HG03342 (cell line): ENCODE data around the gene CELF4.
"Not testable (repeated sequence)": the region's sequence is repeated elsewhere in the genome, so short reads cannot be mapped to it uniquely, and the experiment has no call there.

Experiments
- ATAC-seq: cut with Tn5 transposase; IDR thresholded peaks from one replicate; pipeline ENCODE4 v1.9.1; 2021; ENCODE audit warnings: mild to moderate bottlenecking, moderate library complexity; ENCODE audit not compliant: unreplicated experiment

CELF4 gene

DNA sequence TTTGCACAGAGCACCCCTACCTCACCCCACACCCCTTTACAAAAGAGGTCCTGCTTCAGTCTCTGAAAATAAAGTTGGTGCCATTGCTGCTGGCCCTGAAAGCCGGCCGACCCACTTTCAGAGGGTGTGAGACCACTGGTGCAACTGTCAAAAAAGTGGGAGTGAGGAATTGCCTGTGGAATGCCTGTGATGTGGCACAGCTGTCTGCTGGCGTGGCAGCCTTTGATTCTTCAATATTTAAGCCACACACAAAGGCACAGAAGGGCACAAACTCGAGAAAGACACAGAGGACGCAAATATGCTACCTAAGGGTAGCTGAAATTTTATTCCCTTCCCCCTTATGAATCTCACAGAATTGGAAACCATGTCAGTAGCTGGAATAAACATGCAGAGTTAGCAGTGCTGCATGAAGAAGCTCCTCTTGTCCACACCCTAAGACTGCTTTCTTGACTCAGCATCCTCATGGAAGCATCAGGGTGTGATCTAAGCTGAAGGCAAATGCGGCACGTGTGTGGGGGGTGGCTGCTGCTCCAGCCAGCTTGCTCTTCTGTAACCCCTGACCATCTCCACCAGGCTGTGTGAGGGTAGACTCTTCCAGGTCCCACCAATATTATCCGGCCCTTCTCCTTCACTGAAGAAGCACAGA lies 92.3 kb downstream of the CELF4 start:
- ATAC-seq: no peak

DNA sequence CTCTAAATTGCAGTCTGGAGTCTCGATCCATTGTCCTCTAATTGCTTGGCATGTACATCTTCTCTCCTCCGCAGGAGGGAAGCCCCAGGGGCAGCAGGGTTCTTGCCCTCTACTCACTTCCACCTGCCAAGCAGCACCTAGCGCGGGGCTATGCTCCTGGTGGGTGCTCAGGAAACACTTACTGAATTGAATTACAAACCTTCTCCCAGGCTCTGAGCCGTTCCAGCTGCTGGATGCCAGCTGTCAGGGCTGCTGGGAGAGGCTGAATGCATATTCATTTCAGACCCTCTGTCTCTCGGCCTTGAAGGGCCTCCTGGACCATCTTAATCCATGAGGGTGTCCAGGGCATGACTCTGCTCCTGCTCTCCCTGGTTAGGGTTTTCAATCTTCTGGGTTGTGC lies 94.0 kb downstream of the CELF4 start:
- no peak for ATAC-seq

DNA sequence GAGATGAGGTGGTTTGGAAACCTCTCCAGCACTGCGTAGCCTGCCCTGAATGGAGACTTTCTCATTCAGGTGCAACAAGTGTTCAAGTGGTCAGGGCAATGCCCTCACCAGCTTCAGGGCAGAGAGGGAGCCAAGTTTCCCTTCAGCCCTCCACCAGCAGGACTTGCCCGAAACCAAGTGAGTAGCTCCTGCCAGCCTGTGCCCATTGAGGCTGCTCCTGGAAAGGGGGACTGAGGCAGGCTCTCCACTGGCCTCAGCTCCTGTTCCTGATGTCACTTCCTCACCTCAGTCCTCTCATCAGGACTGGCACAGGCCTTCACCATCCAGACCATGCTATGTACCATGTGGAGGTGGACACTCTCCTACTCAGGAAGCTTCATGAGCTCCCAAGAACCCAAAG lies 94.6 kb downstream of the CELF4 start:
- no peak for ATAC-seq

DNA sequence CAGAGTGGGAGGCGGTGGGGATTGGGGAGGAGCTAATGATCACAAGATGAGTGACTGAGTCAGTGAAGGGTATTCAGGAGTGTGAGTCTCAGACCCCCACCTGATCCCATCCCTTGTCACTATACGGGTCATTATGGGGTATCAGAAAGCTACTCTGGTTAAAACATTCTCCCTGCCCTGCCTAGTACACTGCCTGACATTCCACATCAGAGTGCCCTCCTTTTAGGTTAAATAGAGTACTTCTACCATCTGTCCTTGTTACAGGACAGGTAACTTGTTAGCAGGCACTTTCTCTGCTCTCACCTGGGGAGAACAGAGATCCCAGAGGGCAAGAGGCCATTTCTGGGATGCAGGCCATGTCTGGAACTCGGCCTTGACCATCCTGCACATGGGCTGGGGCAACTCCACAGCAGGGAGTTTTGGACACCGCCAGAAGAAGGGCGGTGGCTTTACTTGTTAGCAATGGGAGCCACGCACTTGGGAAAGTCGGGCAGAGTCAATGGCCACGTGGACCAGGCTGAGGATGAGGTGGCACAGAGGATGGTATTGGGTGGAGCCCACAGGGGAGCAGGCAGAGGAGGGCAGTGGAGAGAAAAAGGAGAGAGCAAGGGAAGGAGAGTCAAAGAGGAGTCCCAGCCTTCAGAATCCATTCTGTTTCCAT lies 98.5 kb downstream of the CELF4 start:
- no peak for ATAC-seq

DNA sequence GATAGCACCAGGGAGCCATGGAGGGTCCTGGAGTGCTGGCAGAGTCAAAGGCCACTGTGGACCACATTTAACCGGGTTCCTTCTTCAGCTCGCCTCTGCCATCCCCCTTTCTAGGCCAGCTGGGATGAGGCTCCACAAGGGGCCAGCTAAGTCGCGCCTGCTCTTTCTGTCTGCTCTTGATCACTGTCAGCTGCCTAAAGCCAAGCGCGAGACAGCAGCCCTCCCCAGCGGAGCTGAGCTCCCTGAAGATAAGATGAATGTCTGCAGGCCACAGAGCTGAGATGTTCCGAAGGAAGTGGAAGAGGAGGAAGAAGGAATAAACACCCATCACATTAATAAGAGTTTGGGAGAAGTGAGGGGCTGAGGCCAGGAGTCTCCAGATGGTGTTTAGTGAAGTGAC lies 99.6 kb downstream of the CELF4 start:
- ATAC-seq: no peak

DNA sequence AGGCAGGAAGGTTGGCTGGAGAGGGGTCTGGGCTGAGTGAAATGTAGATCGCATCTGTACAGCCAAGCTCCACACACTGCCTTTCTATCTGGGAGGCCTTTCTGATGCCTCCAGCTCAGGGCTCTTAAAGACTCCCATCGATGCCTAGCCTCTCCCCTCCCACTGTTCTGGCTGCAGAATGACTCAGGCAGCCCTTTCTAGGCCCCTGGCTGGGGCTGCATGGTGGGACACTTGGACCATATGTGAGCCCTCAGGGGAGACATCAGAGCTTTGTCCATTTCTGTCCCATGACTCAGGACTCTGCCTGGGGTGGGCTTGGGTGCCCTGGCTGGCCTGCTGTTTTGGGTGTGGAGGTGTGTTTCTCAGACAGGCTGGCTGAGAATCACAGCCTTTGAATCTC lies 101.3 kb downstream of the CELF4 start:
- ATAC-seq: no peak

DNA sequence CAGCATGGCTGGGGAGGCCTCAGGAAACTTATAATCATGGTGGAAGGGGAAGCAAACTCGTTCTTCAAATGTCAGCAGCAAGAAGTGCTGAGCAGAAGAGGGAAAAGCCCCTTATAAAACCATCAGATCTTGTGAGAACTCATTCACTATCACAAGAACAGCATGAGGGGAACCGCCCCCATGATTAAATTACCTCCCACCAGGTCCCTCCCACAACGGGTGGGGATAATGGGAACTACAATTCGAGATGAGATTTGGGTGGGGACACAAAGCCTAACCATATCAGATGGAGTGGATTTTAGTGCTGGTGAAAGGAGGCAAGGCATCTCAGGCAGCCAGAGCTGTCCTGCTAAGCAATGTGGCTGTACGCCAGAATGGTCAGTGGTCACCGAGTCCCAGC lies 104.3 kb downstream of the CELF4 start:
- ATAC-seq: not testable (repeated sequence)

DNA sequence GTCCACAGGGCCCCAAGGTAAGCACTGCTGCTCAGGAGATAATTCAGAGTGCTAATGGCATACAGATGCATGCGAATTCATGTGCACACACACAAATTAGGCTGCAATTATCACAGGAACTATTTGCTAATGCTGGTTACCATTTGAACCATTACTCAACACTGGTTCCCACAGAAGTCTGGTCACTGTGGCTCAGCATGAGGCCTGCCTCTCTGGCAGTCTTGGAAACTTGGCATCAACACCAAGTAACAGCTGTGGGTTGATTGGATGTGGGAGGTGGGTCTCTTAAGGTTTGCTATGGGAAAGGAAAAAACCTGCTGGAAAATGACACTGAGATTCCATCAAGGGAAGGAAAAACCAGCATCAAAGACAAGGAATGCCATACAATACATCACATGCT lies 105.0 kb downstream of the CELF4 start:
- no peak for ATAC-seq

DNA sequence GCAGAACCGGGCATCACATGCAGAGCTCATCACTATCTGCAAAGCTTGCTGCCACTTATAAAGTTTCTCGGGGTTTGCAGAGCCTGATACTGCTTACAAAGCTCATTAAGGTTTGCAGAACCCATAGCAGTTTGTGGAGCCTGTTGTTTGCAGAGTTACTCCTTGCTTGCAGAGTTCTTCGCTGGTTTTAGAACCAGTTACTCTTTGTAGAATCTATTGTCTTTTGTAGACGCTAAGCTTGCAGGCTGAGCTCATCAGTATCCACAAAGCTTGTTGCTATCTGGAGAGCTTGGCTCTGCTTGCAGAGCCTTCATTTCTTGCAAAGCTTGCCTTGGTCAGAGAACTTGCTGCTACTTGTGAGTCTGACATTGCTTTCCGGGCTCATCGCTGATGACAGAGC lies 106.9 kb downstream of the CELF4 start:
- no peak for ATAC-seq

DNA sequence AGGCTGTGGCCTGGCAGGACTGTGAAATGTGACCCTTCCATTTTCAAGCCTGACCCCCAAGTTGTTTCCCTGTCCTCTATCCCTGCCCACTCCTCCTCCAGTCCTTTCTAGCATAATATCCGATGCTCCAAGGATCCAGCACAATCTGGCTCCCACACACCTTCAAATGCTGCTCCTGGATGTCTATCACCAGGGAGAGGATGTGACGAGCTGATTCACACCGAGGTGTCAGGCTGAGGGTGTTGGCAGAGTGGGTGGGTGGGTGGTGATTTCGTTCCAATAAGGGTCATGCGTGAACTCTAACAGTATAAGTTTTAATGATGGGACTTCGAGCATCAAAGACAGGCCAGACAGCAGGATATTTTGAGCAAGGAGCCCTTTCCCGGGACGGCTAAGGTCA lies 107.8 kb downstream of the CELF4 start:
- ATAC-seq: no peak

DNA sequence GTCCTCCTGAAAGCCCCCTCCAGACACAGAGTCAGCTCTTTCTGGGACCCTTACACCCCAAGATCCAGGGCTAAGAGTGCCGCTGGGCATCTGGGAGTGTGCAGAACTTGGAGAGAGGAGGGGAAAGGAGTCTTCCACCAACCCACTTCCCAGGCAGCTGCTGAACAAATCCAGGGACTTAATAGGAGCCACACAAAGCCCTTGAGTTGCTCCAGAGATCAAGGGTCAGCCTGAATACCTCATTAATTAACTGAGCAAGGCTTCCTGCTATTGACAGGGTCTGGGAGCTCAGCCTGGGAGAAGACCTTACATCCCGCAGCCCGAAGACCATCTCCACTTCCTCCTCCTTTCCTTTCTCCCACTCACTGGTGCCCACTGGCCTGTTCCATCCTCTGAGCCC lies 108.3 kb downstream of the CELF4 start:
- ATAC-seq: no peak

DNA sequence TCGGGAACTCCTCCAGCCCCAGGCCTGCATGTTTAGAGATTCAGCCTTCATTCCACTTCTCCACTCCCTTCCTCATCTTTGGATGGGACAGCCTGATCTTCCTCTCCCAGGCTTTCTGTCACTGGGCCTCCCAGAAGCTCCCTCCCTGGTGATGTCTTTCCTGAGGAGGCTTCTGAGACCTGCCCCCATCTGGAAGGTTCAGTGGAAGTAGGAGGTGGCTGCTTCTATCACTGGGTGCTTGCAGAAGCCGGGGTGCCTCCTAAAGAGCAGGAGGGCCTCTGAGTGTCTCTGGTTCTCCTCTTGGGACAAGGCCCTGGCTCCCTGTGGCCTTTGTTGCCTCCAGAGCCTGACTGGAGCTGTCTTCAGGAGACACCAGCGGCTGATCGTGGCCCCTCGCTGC lies 108.7 kb downstream of the CELF4 start:
- ATAC-seq: no peak

DNA sequence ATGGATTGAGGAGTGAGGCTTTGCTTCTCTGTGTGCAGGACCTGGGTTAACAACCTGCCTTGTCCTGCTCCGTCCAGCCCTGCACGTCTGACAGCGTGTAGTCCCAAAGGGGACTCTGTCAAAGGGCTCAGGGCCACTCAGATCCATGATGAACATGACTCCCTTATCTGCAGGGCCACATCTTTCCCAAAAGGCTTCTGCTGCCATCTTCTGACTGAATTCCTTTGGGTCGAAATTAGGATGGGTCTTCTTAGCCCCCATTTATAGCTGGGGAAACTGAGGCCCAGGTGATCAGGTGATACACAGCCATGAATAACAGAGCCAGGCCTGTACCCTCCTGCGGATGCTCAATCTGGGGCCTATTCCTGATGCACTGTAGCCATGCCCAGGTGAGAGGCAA lies 109.2 kb downstream of the CELF4 start:
- ATAC-seq: no peak

DNA sequence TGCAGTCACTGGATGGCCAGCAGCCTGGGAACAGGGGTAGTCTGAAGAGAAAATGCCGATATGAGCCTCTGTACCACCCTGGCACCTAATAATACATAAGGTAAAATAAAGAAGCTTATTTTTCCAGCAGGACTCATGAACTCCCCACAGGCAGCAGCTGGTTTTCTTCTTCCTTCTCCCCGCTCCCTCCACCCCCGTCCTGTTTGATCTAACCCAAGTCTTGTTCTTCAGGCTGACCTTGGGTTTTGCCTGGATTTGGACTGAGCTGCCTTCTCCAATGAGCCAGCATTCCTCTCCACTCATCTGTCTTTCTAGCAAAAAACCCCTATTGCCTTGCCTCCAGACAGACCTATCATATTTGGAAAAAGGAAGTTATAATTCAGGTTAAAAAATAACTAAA lies 111.8 kb downstream of the CELF4 start:
- ATAC-seq: no peak

DNA sequence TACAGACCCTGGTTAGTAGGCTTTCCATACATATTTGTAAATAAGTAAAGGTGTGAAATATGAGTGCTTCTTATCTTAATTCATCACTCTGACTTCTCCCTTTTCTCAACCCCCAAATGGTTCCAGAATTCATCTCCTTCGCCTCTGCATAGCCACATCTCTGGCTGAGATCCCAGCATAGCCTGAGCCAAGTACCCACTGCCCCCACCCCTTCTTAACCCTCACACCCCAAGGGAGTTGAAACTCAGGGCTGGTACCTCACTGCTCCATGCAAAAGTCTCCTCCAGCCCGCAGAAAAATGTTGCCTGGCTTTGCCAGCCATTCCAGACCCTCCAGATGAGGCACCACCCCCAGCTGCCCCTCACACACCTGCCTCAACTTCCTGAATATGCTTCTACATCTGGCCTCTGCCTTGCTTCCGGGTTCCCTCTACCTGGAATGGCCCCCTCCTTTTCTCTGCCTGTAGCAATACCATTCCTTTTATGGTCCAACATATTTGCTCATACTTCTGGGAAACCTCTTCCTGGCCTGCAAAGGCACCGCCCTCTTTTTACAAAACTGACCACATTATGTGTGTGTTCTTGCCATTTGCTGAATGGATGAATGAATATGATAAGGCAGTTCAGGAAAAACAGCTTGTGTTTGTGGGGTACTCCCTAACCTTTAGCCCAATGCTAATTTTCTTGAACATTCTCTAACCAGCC lies 112.8 kb downstream of the CELF4 start:
- ATAC-seq: no peak

DNA sequence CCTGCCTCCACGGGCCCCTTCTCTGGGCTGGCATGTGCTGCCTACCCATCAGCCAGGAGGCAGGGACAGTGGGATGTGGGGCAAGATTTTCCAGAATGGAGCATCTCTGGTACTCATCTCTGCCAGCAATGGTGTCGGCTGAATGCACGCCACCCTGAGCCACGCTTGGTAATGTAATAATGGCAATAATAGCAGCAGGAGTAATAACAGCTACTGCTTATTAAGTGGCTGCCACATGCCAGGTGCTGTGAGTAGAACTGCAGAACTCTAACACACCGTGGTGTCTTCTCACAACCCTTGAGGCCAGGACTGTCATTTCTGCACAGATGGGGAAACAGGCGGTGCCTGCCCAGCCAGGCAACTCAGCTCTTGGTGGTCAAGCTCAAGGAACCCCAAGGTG lies 113.6 kb downstream of the CELF4 start:
- ATAC-seq: no peak

DNA sequence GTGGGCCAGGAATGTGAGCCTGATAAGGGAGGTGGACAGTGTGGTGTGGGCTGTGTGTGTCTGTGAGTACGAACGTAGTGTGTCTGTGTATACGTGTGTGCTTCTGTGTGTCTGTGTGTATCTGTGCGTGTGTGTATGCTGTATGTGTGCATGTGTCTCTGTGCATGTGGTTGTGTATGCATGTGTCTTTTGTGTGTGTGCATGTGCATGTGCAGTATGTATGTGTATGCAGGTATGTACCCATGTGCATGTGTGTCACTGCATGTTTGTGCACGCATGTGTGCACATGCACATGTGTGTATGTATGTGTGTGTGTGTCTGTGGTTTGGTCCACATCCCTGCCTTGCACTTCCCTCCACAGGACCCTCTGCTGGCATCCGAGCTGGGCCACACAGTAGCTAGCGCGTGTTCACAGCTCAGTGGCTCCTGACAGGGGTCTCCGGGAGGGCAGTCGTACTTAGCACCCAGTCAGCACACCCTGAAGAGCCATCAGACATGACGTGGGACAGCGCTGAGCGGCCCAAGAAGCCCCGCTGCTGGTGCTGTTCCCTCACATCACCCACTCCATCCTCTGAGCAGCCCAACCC lies 114.3 kb downstream of the CELF4 start:
- no peak for ATAC-seq

DNA sequence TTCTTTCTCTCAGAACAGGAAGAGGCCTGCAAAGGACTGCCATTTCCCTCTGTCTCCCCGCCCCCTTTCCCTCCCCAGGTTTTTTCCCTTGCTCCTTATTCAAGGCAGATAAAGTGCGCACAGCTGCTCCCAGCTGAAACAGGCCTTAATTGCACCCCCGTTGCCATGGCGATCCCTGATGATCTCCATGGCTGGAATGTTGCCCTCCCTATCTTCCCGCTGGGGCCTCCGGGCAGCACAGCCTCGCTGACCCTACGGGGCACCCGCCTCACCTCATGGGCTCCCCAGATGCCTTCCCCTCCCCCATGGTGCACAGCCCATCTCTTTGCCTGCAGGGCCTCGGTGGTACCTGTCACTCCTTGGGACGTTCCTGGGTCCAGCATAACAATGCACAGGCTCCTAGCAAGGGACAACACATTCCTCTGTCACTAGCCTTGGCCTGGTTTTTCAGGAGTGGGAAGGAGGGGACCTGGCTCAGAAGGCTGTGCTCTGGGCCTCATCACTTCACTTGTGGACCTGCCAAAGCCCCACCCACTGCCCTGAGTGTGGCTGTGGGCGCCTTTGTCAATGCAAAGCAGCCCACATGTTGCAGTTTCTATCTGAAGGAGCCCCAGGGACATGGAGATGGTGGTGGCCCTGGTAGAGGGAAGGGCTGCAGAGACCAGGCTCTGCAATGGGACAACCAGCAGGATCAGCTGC lies 115.0 kb downstream of the CELF4 start:
- no peak for ATAC-seq

DNA sequence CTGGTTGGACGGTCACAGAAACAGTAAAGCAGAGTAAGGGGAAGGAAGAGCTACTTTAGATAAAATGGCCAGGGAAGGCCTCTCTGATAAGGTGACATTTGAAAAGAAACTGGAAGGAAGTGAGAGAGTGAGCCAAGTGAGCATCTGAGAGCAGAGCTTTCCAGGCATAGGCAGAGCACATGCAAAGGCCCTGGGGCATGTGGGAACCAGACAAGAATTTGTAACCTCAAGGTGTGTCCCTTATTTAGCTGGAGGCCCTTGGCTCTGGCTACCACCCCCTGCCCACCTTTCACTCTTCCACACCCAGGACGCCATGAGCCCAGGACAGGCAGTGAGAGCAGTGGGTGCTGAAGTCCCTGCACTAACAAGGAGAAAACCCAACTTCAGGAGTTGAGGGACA lies 116.0 kb downstream of the CELF4 start:
- no peak for ATAC-seq

DNA sequence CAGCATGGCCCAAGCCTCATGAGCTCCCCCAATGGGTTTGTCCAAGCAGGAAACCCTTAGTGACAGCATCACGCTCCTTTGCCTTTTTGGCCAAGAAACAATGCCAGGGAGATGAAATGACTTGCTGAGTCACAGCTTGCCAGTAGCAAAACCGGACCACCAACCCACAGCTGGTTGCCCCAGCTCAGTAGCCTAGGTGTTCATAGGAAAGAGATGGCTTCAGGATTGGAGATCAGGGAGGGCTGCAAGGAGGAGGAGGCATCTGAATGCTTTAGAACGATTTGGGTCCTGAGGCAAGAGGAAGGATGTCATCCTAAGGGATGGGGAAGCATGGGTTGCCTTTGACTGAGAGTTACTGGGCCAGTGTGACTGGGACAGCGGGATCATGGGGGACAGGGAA lies 116.7 kb downstream of the CELF4 start:
- no peak for ATAC-seq
